Stomach smooth muscle (tissue), 2 donors: Measurements from ENCODE around the gene C22orf39.

Experiments
- H3K27ac ChIP-seq: one replicate; pipeline ENCODE4 v1.7.0; 2013; ENCODE audit warnings: mild to moderate bottlenecking, low read length, inconsistent platforms
- H3K27me3 ChIP-seq, 2 donors: one replicate each; pipeline ENCODE4 v1.7.0; 2013; ENCODE audit warnings: low read length in 2 of 2; ENCODE audit not compliant: insufficient read depth in 2 of 2, control insufficient read depth in 1 of 2
- H3K36me3 ChIP-seq, 2 donors: one replicate each; pipeline ENCODE4 v1.7.0; 2013; ENCODE audit warnings: low read length in 2 of 2; ENCODE audit not compliant: control insufficient read depth in 2 of 2, insufficient read depth in 2 of 2
- H3K4me1 ChIP-seq: one replicate; pipeline ENCODE4 v1.7.0; 2013; ENCODE audit warnings: low read length; ENCODE audit not compliant: control insufficient read depth, insufficient read depth
- H3K4me3 ChIP-seq, 2 donors: one replicate each; pipeline ENCODE4 v1.7.0; 2013; ENCODE audit warnings: low read length in 2 of 2
- H3K9ac ChIP-seq, 2 donors: one replicate each; pipeline ENCODE4 v1.7.0; 2013; ENCODE audit warnings: low read length in 2 of 2, mild to moderate bottlenecking in 1 of 2
- H3K9me3 ChIP-seq, 2 donors: one replicate each; pipeline ENCODE4 v1.7.0; 2013; ENCODE audit warnings: low read length in 2 of 2; ENCODE audit not compliant: control insufficient read depth in 2 of 2
- donor health status: healthy.
- donor health status: Pancreatic carcinoma.

The C22orf39 gene

GRCh38 chr22:19488285-19488684, 40.8 kb upstream of the C22orf39 start:
- Histone ChIP-seq H3K9ac (no peak overlapping the region), H3K36me3 (no peaks in the 10 kb centered on the region)

GRCh38 chr22:19483481-19484244, 36.2 kb upstream of the C22orf39 start:
- Histone ChIP-seq H3K27ac (no peak overlapping the region), H3K36me3 (no peaks in the 10 kb centered on the region), H3K4me3 (no peak overlapping the region), H3K27me3 (no peaks in the 10 kb centered on the region), H3K4me1 (peaks cover 5% of the 10 kb centered on the region), H3K9ac (no peak overlapping the region), H3K9me3 (no peaks in the 10 kb centered on the region)

More at GRCh38 chr22:19488285-19488684, 40.8 kb upstream of the C22orf39 start:
- H3K4me1 ChIP-seq, result no peaks in the 10 kb centered on the region
- H3K27ac ChIP-seq, result no peak overlapping the region
- H3K27me3 ChIP-seq, result no peaks in the 10 kb centered on the region
- H3K9me3 ChIP-seq, result no peaks in the 10 kb centered on the region
- H3K4me3 ChIP-seq, result no peak overlapping the region

GRCh38 chr22:19482297-19482696, 34.8 kb upstream of the C22orf39 start:
- Histone ChIP-seq H3K27me3 (no peaks in the 10 kb centered on the region), H3K27ac (no peak overlapping the region), H3K9ac (no peak overlapping the region), H3K4me3 (no peak overlapping the region), H3K9me3 (no peaks in the 10 kb centered on the region), H3K4me1 (peaks cover 14% of the 10 kb centered on the region), H3K36me3 (no peaks in the 10 kb centered on the region)

- no peak overlapping the region for H3K4me3 ChIP-seq
- peaks cover 0 to 4% of the 10 kb centered on the region in 2 donors for H3K36me3 ChIP-seq
- no peak overlapping the region for H3K9ac ChIP-seq
- no peaks in the 10 kb centered on the region for H3K27me3 ChIP-seq
- H3K4me1 ChIP-seq, result peaks cover 14% of the 10 kb centered on the region
- H3K9me3 ChIP-seq, result no peaks in the 10 kb centered on the region
- H3K27ac ChIP-seq, result no peak overlapping the region
Measured at GRCh38 chr22:19480789-19481188, 33.3 kb upstream of the C22orf39 start.

- H3K4me1 ChIP-seq, result peaks cover 14% of the 10 kb centered on the region
- no peak overlapping the region for H3K9ac ChIP-seq
- H3K27ac ChIP-seq, result no peak overlapping the region
- no peaks in the 10 kb centered on the region for H3K27me3 ChIP-seq
- H3K9me3 ChIP-seq, result no peaks in the 10 kb centered on the region
- peaks cover 0 to 8% of the 10 kb centered on the region in 2 donors for H3K36me3 ChIP-seq
- peak overlapping the region; percentile 34 to 96 for H3K4me3 ChIP-seq
Measured at GRCh38 chr22:19480173-19480568, 32.7 kb upstream of the C22orf39 start.

GRCh38 chr22:19479355-19480172, 32.1 kb upstream of the C22orf39 start, which contains the start of gene CDC45:
CDC45 (plus strand) TSS chr22:19479920; CDS start chr22:19479969, 49 bp downstream.
- Histone ChIP-seq H3K4me3 (peak within 1 kb of the TSS; percentile 96 to 99), H3K36me3 (peaks cover 0 to 11% of the 10 kb centered on the region in 2 donors), H3K9me3 (no peaks in the 10 kb centered on the region), H3K27ac (peak within 1 kb of the TSS; percentile 100), H3K4me1 (peaks cover 14% of the 10 kb centered on the region), H3K9ac (peak within 1 kb of the TSS; percentile 76 to 99), H3K27me3 (no peaks in the 10 kb centered on the region)

- Histone ChIP-seq H3K9ac (peak within 1 kb of the TSS; percentile 76 to 99), H3K36me3 (peaks cover 0 to 12% of the 10 kb centered on the region in 2 donors), H3K4me1 (peaks cover 14% of the 10 kb centered on the region), H3K27ac (peak within 1 kb of the TSS; percentile 100), H3K4me3 (peak within 1 kb of the TSS; percentile 96 to 99), H3K9me3 (no peaks in the 10 kb centered on the region), H3K27me3 (no peaks in the 10 kb centered on the region)
Measured at GRCh38 chr22:19478901-19479354, 31.4 kb upstream of the C22orf39 start, which contains the start of gene UFD1. UFD1 (minus strand) TSS chr22:19479193; CDS start chr22:19479085, 108 bp downstream.

GRCh38 chr22:19478045-19478900, 30.8 kb upstream of the C22orf39 start:
- peak overlapping the region; percentile 76 to 89 for H3K9ac ChIP-seq
- H3K27me3 ChIP-seq, result no peaks in the 10 kb centered on the region
- H3K4me3 ChIP-seq, result peak overlapping the region; percentile 96 to 99
- peak overlapping the region; percentile 100 for H3K27ac ChIP-seq
- peaks cover 14% of the 10 kb centered on the region for H3K4me1 ChIP-seq
- no peaks in the 10 kb centered on the region for H3K9me3 ChIP-seq
- peaks cover 5 to 18% of the 10 kb centered on the region in 2 donors for H3K36me3 ChIP-seq

- Histone ChIP-seq H3K4me3 (peak overlapping the region; percentile 96 to 99), H3K36me3 (peaks cover 12 to 26% of the 10 kb centered on the region in 2 donors), H3K27ac (peak overlapping the region; percentile 100), H3K4me1 (peaks cover 14% of the 10 kb centered on the region), H3K9me3 (no peaks in the 10 kb centered on the region), H3K27me3 (no peaks in the 10 kb centered on the region), H3K9ac (peak overlapping the region; percentile 76 to 89)
Measured at GRCh38 chr22:19477321-19478044, 30.0 kb upstream of the C22orf39 start.
